ENCODE data around the gene FPR3. TPM values are rescaled to one million over a fixed set of nuclear protein-coding genes. Genes with fewer than 3 reads are reported as not detected.

FPR3 gene
- total and polyA plus RNA-seq, 9 of the 15 experiments (the other 6 are each of a cell fraction or from before 2014, with no cell fraction given) = 0.08 to 0.51 (median 0.22) TPM; not detected in 1

GRCh38 chr19:51800473-51801244 is 5.7 kb downstream of the FPR3 start (continued):
- TF ChIP-seq MLLT1 (IDR thresholded peaks at IDR 0.05) = peak in 1 of 2 experiments; percentile 93; a peak in 2 of 4 replicates
- TF ChIP-seq BDP1 (IDR thresholded peaks at IDR 0.05; ENCODE audit: insufficient read depth, insufficient read length) = no peak
- no peak for TF ChIP-seq ASH1L (IDR thresholded peaks at IDR 0.05; ENCODE audit: borderline replicate concordance, low read depth, partially characterized antibody)
- peak; percentile 69 for TF ChIP-seq MTA1 (IDR thresholded peaks at IDR 0.05; ENCODE audit: borderline replicate concordance)
- TF ChIP-seq MAFF (IDR thresholded peaks at IDR 0.05; ENCODE audit: low read length) = peak; percentile 63
- TF ChIP-seq KDM5B (IDR thresholded peaks at IDR 0.05; ENCODE audit: insufficient replicate concordance, low read depth, low read length) = no peak
- TF ChIP-seq MECOM (CRISPR knock-in tag; IDR thresholded peaks at IDR 0.05) = peak; percentile 86
- peak; percentile 86 for TF ChIP-seq SMAD3 (CRISPR knock-in tag; conservative IDR thresholded peaks at IDR 0.05)
- TF ChIP-seq FOXJ2 (tag; IDR thresholded peaks at IDR 0.05) = peak; percentile 97
- TF ChIP-seq USF1 (CRISPR knock-in tag; IDR thresholded peaks at IDR 0.05) = 0 out of 2 replicates have a peak, but pooled peaks have one; percentile 32
- TF ChIP-seq SPI1 (IDR thresholded peaks at IDR 0.05; ENCODE audit: borderline replicate concordance, low read depth, low read length) = peak; percentile 59; the same call in 1 of the 2 replicates
- TF ChIP-seq RNF219 (CRISPR knock-in tag; IDR thresholded peaks at IDR 0.05) = no peak
- TF ChIP-seq SNRNP70 (optimal IDR thresholded peaks at IDR 0.05; ENCODE audit: low read depth, low read length) = no peak
- peak; percentile 55 to 80; a peak in 3 of 4 replicates for TF ChIP-seq MNT (conservative IDR thresholded peaks at IDR 0.05)
- peak; percentile 8; the same call in 1 of the 2 replicates for TF ChIP-seq PKNOX1 (IDR thresholded peaks at IDR 0.05)
- no peak for TF ChIP-seq ATF1 (CRISPR knock-in tag; IDR thresholded peaks at IDR 0.05)
- TF ChIP-seq ATF1 (tag; IDR thresholded peaks at IDR 0.05) = peak; percentile 65
- peak; percentile 56; the same call in 1 of the 2 replicates for TF ChIP-seq PYGO2 (tag; IDR thresholded peaks at IDR 0.05)
- peak; percentile 76 to 88 for TF ChIP-seq KDM1A (IDR thresholded peaks at IDR 0.05)
